AG09309 (cell line): ENCODE results near the gene NPHP4.

ENCODE experiments used
- DNase-seq: peaks from one replicate; pipeline ENCODE4 v3.0.0-alpha.2; 2010; ENCODE audit warnings: low read depth
- H3K4me3 ChIP-seq: 2 replicates; pipeline ENCODE4 v1.5.1; 2011; ENCODE audit warnings: mild to moderate bottlenecking, low read depth, low read length, moderate library complexity; ENCODE audit not compliant: control insufficient read depth
- CTCF ChIP-seq: IDR thresholded peaks from 2 replicates; pipeline ENCODE4 v1.5.1; 2011; ENCODE audit warnings: mild to moderate bottlenecking, low read depth, low read length, inconsistent platforms; ENCODE audit not compliant: insufficient read depth, control insufficient read depth; ENCODE audit errors: missing control alignments

Gene NPHP4

GRCh38 chr1:5976726-5977493, 15.3 kb downstream of the NPHP4 start:
- no peak for DNase-seq
- no peak overlapping the region for H3K4me3 ChIP-seq
- no peak for TF ChIP-seq CTCF

GRCh38 chr1:5976231-5976630, 16.0 kb downstream of the NPHP4 start:
- no peak overlapping the region for H3K4me3 ChIP-seq
- no peak for DNase-seq
- no peak for TF ChIP-seq CTCF

GRCh38 chr1:5975133-5975880, 16.9 kb downstream of the NPHP4 start:
- peak; percentile 93 for TF ChIP-seq CTCF
- DNase-seq: peak; percentile 17
- no peak overlapping the region for H3K4me3 ChIP-seq

GRCh38 chr1:5974631-5975030, 17.6 kb downstream of the NPHP4 start:
- no peak overlapping the region for H3K4me3 ChIP-seq
- DNase-seq: no peak
- no peak for TF ChIP-seq CTCF

- H3K4me3 ChIP-seq: no peak overlapping the region
- DNase-seq: no peak
- TF ChIP-seq CTCF: peak; percentile 19
These were observed 18.5 kb downstream of the NPHP4 start for GRCh38 chr1:5973771-5974170.

GRCh38 chr1:5972198-5972520, 20.1 kb downstream of the NPHP4 start:
- no peak for DNase-seq
- no peak for TF ChIP-seq CTCF
- H3K4me3 ChIP-seq: no peak overlapping the region
